Transverse colon (tissue), 4 donors: ENCODE measurements around the gene ADGB.

ENCODE experiments used
- CTCF ChIP-seq, 5 experiments: fragments of 200-600 bp in 3 of 5; fragments of 450-650 bp in 2 of 5; sonication (generic) in 3 of 5; IDR thresholded peaks; 1 replicate in 2 of 5; 2 replicates in 3 of 5; pipeline ENCODE4 v1.5.1; 2016 to 2017; ENCODE audit warnings: antibody characterized with exemption in 5 of 5, inconsistent platforms in 3 of 5, mild to moderate bottlenecking in 2 of 5, moderate library complexity in 1 of 5
- EP300 ChIP-seq: sonication (generic); formaldehyde crosslinking; IDR thresholded peaks from one replicate; pipeline ENCODE4 v1.6.1; 2017; ENCODE audit warnings: antibody characterized with exemption, low read depth
- POLR2A ChIP-seq: fragments of 450-650 bp; IDR thresholded peaks from one replicate; pipeline ENCODE4 v1.6.1; 2016; ENCODE audit warnings: antibody characterized with exemption, mild to moderate bottlenecking, moderate library complexity
- POLR2AphosphoS5 ChIP-seq, 3 donors: sonication (generic); formaldehyde crosslinking; IDR thresholded peaks; one replicate each; pipeline ENCODE4 v1.6.1; 2016; ENCODE audit warnings: antibody characterized with exemption in 3 of 3

- no peak for TF ChIP-seq CTCF (IDR thresholded peaks at IDR 0.05)
- TF ChIP-seq POLR2AphosphoS5 (IDR thresholded peaks at IDR 0.05), result no peak
- TF ChIP-seq POLR2A, result no peak
- no peak for TF ChIP-seq EP300
These were observed 74.3 kb downstream of the ADGB start for GRCh38 chr6:146673069-146673468.
